Omental fat pad (tissue), 4 donors: ENCODE data around the gene APEX1. TPM values are rescaled to one million over a fixed set of nuclear protein-coding genes. Genes with fewer than 3 reads are reported as not detected.

Experiments
- ATAC-seq: fragments of 150-250 bp; one replicate; pipeline ENCODE4 v1.9.1; 2016; ENCODE audit warnings: mild to moderate bottlenecking, moderate library complexity; ENCODE audit not compliant: low FRiP score
- DNase-seq: peaks from one replicate; pipeline ENCODE4 v3.0.0-alpha.2; 2019; ENCODE audit warnings: low spot score
- total RNA-seq, 4 donors: library from RNA; depleted of rRNA; stranded (reverse); fragments of >200 nt; gene quantifications; one replicate each; pipeline ENCODE4 v1.1.0, GENCODE V29; 2016
- TF ChIP-seq, protein P1 (sequence below), 3 donors: fragments of 450-650 bp; IDR thresholded peaks; one replicate each; pipeline ENCODE4 v1.5.1; 2016 to 2017; ENCODE audit warnings: antibody characterized with exemption in 3 of 3, mild to moderate bottlenecking in 3 of 3, moderate library complexity in 2 of 3

APEX1 gene
- total RNA-seq, 4 donors from 2014 or later: 110 to 146 (median 131) TPM

DNA sequence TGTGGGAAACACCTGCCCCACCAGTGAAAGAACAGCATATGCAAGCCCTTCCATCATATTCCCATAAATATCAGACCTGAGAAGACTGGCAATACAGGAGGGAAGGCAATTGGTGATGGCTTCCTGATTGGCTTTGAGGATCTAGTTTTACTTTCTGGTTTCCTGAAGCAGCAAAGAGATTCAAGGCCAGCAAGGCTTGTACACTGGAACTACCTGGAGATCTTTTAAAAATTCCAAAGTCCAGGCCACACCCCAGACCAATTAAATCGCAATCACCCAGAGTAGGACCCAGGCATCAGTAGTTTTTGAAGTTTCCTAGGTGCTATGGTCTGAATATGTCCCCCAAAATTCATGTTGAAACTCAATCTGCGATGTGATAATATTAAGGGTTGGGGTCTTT is 38.8 kb upstream of the APEX1 start:
- no peak for DNase-seq
- TF ChIP-seq, protein P1, sequence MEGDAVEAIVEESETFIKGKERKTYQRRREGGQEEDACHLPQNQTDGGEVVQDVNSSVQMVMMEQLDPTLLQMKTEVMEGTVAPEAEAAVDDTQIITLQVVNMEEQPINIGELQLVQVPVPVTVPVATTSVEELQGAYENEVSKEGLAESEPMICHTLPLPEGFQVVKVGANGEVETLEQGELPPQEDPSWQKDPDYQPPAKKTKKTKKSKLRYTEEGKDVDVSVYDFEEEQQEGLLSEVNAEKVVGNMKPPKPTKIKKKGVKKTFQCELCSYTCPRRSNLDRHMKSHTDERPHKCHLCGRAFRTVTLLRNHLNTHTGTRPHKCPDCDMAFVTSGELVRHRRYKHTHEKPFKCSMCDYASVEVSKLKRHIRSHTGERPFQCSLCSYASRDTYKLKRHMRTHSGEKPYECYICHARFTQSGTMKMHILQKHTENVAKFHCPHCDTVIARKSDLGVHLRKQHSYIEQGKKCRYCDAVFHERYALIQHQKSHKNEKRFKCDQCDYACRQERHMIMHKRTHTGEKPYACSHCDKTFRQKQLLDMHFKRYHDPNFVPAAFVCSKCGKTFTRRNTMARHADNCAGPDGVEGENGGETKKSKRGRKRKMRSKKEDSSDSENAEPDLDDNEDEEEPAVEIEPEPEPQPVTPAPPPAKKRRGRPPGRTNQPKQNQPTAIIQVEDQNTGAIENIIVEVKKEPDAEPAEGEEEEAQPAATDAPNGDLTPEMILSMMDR (IDR thresholded peaks at IDR 0.05): no peak
- no peak for ATAC-seq

GRCh38 chr14:20417250-20418186 is 37.5 kb upstream of the APEX1 start:
- ATAC-seq: no peak
- TF ChIP-seq, protein P1 (IDR thresholded peaks at IDR 0.05): no peak
- DNase-seq: no peak

DNA sequence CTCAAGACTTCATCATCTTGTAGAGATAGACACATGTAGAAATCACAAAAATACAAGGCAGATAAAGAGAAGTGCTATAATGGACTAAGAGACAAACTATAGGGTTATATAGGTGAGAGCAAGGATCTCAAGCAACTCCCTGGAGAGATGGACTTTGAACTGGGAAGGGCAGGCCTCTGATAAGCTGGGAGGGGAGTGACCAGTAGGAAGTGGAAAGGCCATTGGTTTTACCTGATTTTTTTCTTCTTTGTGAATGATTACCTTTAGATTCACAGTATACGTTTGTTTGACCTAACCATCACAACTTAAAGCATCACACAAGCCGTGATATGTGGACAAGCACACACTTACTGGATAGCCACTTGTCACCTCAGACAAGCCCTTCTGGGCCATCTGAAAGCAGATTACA is 36.5 kb upstream of the APEX1 start:
- no peak for ATAC-seq
- no peak for DNase-seq
- TF ChIP-seq, protein P1 (IDR thresholded peaks at IDR 0.05): no peak

- TF ChIP-seq, protein P1 (IDR thresholded peaks at IDR 0.05): no peak
- no peak for ATAC-seq
- DNase-seq: no peak
Observed at GRCh38 chr14:20419419-20419818, 35.6 kb upstream of the APEX1 start.

DNA sequence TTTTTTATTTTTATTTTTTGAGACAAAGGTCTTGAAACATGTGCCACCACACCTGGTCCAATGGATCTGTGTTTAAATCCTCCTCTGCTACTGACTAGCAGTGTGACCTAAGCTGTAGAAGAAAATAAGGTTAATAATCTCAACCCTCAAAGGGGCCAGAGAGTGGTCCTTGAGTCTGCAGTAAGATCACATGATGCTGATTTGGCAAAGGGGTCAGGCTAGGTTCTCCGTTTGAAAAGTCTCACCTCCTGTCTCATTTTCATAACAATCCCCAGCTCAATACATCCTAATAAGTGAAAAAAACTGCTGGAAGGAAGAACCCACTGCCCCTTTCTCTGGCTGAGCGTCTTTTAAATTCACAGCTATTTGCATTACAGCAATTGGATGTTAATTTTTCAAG is 33.8 kb upstream of the APEX1 start:
- no peak for ATAC-seq
- DNase-seq: no peak
- TF ChIP-seq, protein P1 (IDR thresholded peaks at IDR 0.05): no peak

- ATAC-seq (no peak), DNase-seq (no peak)
- TF ChIP-seq, protein P1 (IDR thresholded peaks at IDR 0.05): no peak
Observed at GRCh38 chr14:20422886-20423285, 32.1 kb upstream of the APEX1 start.

GRCh38 chr14:20424851-20425250 is 30.2 kb upstream of the APEX1 start:
- ATAC-seq (no peak), DNase-seq (no peak)
- TF ChIP-seq, protein P1 (IDR thresholded peaks at IDR 0.05): no peak
